Peyer's patch (tissue), 4 donors: Measurements from ENCODE around the gene B3GAT1.

ENCODE experiments used
- POLR2A ChIP-seq, 2 donors: fragments of 450-650 bp; IDR thresholded peaks; one replicate each; pipeline ENCODE4 v1.5.1; 2017; ENCODE audit warnings: antibody characterized with exemption in 2 of 2, mild to moderate bottlenecking in 2 of 2, moderate library complexity in 2 of 2
- TF ChIP-seq, protein P1 (sequence below), 6 experiments: fragments of 450-650 bp in 4 of 6; fragments of 200-600 bp in 2 of 6; sonication (generic) in 1 of 6; IDR thresholded peaks; one replicate each; pipeline ENCODE4 v1.5.1; 2017 to 2019; ENCODE audit warnings: antibody characterized with exemption in 6 of 6, mild to moderate bottlenecking in 3 of 6, moderate library complexity in 1 of 6

DNA sequence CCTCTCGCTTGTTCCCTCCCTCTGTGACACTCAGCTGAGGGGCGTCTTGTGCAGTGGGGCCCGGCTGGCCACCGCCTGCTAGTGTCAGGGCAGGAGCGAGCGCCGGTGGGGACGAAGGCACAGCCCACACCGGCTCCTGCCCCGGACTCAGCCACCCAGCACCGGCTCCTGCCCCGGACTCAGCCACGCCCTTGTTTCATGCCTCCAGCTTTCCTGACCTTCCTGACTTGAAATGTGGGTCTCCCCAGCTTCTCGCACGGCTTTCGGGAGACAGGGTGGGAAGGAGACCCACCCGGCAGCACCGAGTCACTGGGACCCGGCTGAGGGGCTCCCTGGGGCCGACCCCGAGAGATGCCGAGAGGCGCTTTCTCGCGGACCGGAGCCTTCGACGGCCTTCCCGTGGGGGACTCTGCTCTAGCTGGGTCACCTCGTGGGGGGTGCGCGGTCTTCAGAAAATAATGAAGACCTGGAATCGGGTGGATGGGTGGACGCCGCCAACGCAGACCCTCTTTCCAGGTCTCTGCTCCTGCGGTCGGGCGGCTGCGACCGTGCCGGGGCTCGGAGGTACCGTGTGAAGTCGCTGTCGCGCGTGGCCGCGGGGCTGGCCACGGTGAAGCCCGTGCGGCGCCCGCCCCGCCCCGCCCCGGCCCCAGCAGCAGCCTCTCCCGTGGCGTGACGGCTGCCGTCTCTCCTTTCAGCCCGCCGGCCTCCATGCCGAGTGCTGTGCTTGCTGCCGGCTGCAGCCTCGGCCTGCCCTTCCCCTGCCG, 70.1 kb downstream of the B3GAT1 start:
- TF ChIP-seq POLR2A (IDR thresholded peaks at IDR 0.05) = no peak
- TF ChIP-seq, protein P1, sequence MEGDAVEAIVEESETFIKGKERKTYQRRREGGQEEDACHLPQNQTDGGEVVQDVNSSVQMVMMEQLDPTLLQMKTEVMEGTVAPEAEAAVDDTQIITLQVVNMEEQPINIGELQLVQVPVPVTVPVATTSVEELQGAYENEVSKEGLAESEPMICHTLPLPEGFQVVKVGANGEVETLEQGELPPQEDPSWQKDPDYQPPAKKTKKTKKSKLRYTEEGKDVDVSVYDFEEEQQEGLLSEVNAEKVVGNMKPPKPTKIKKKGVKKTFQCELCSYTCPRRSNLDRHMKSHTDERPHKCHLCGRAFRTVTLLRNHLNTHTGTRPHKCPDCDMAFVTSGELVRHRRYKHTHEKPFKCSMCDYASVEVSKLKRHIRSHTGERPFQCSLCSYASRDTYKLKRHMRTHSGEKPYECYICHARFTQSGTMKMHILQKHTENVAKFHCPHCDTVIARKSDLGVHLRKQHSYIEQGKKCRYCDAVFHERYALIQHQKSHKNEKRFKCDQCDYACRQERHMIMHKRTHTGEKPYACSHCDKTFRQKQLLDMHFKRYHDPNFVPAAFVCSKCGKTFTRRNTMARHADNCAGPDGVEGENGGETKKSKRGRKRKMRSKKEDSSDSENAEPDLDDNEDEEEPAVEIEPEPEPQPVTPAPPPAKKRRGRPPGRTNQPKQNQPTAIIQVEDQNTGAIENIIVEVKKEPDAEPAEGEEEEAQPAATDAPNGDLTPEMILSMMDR (IDR thresholded peaks at IDR 0.05) = no peak
